A673 (cell line): ENCODE data around the gene MRTFA. TPM values are rescaled to one million over a fixed set of nuclear protein-coding genes. Genes with fewer than 3 reads are reported as not detected.

Source experiments
- BruUV-seq: library from RNA; stranded (reverse); fragments of 400-500 nt; replicated peaks from 2 replicates; lab custom pipeline; 2021; lab: Mats Ljungman, UMichigan
- CTCF ChIA-PET: fragments of 300-600 bp; sonication (Branson Sonifier 250); formaldehyde crosslinking; loops from one replicate; lab custom pipeline; 2022; ENCODE audit warnings: antibody characterized with exemption; lab: Charles Lee
- POLR2A ChIA-PET: fragments of 300-600 bp; sonication (Branson Sonifier 250); formaldehyde crosslinking; loops from one replicate; lab custom pipeline; 2022; ENCODE audit warnings: antibody characterized with exemption; ENCODE audit not compliant: low non-redundant PET; lab: Charles Lee
- DNase-seq: peaks from one replicate; pipeline ENCODE4 v3.0.0-alpha.2; 2015; ENCODE audit warnings: low spot score
- H3K27ac ChIP-seq: fragments of 200-600 bp; sonication (generic); 2 replicates; pipeline ENCODE4 v1.5.1; 2016; ENCODE audit warnings: mixed run types, low read depth, mild to moderate bottlenecking, mixed read lengths, antibody characterized with exemption, low read length; ENCODE audit not compliant: poor library complexity, severe bottlenecking
- H3K27me3 ChIP-seq: fragments of 200-600 bp; sonication (generic); replicated peaks from 2 replicates; pipeline ENCODE4 v1.6.1; 2017; ENCODE audit warnings: mixed run types, low read depth, mild to moderate bottlenecking, mixed read lengths, antibody characterized with exemption, low read length; ENCODE audit not compliant: insufficient read depth, poor library complexity
- H3K36me3 ChIP-seq: fragments of 200-600 bp; sonication (generic); 2 replicates; pipeline ENCODE4 v1.6.1; 2016; ENCODE audit warnings: mixed run types, mild to moderate bottlenecking, mixed read lengths, antibody characterized with exemption, low read length; ENCODE audit not compliant: insufficient read depth, poor library complexity, severe bottlenecking
- H3K4me1 ChIP-seq: fragments of 200-600 bp; sonication (generic); 2 replicates; pipeline ENCODE4 v1.6.1; 2017; ENCODE audit warnings: mixed run types, mild to moderate bottlenecking, mixed read lengths, antibody characterized with exemption, low read length; ENCODE audit not compliant: insufficient read depth, poor library complexity, severe bottlenecking
- H3K4me3 ChIP-seq: fragments of 200-600 bp; sonication (generic); 2 replicates; pipeline ENCODE4 v1.5.1; 2016; ENCODE audit warnings: low read depth, mixed run types, mild to moderate bottlenecking, mixed read lengths, low read length; ENCODE audit not compliant: poor library complexity, severe bottlenecking
- H3K9me3 ChIP-seq: fragments of 200-600 bp; sonication (generic); 2 replicates; pipeline ENCODE4 v1.6.1; 2016; ENCODE audit warnings: mixed run types, low read depth, mild to moderate bottlenecking, mixed read lengths, antibody characterized with exemption, low read length; ENCODE audit not compliant: poor library complexity, severe bottlenecking
- CTCF ChIP-seq: fragments of 300-800, 200-600 bp; sonication (generic); conservative IDR thresholded peaks from 2 replicates; pipeline ENCODE4 v1.5.1; 2017; ENCODE audit warnings: low read depth, mild to moderate bottlenecking, antibody characterized with exemption, low read length, moderate library complexity, mixed read lengths
- EZH2 ChIP-seq: fragments of 200-600 bp; sonication (generic); IDR thresholded peaks from 2 replicates; pipeline ENCODE4 v1.6.1; 2017; ENCODE audit warnings: borderline replicate concordance, low read depth, mild to moderate bottlenecking, mixed read lengths, antibody characterized with exemption, low read length; ENCODE audit not compliant: poor library complexity, severe bottlenecking
- intact Hi-C: fragments of 100-400 bp; cut with micrococcal nuclease; formaldehyde crosslinking; loops from one replicate; pipeline ENCODE4 v1.10.0; 2022; ENCODE audit not compliant: unreplicated experiment
- total RNA-seq: library from RNA; stranded (reverse); gene quantifications from 2 replicates; pipeline ENCODE4 v1.2.3, GENCODE V29; 2021

The MRTFA gene
- total RNA-seq, 1 experiment from 2014 or later = 35.8 TPM

GRCh38 chr22:40642316-40642715, 5.8 kb upstream of the MRTFA start:
- Histone ChIP-seq H3K9me3 (no peaks in the 10 kb centered on the region), H3K4me3 (no peak overlapping the region), H3K4me1 (no peaks in the 10 kb centered on the region), H3K36me3 (no peaks in the 10 kb centered on the region), H3K27ac (no peak overlapping the region), H3K27me3 (no peaks in the 10 kb centered on the region)
- no TSS peak for BruUV-seq
- TF ChIP-seq EZH2 (no peak), CTCF (no peak)
- DNase-seq = no peak
- intact Hi-C loops = no loop called here
- POLR2A ChIA-PET = interaction anchor here (0.6 kb wide), 1 partner anchor 224 kb away, joined by 8 read pairs; no protein-coding TSS in a partner anchor
- CTCF ChIA-PET = no interaction called here

GRCh38 chr22:40641269-40641668, 4.8 kb upstream of the MRTFA start:
- H3K4me3 ChIP-seq = no peak overlapping the region
- CTCF ChIA-PET = interaction anchor here (0.6 kb wide), 1 partner anchor 1474 kb away, joined by 6 read pairs; no protein-coding TSS in a partner anchor
- no peaks in the 10 kb centered on the region for H3K27me3 ChIP-seq
- no peak for TF ChIP-seq EZH2
- TF ChIP-seq CTCF = no peak
- POLR2A ChIA-PET = interaction anchor here (0.7 kb wide), 1 partner anchor 10 kb away, joined by 3 read pairs; no protein-coding TSS in a partner anchor
- intact Hi-C loops = no loop called here
- no peaks in the 10 kb centered on the region for H3K9me3 ChIP-seq
- H3K4me1 ChIP-seq = no peaks in the 10 kb centered on the region
- no peaks in the 10 kb centered on the region for H3K36me3 ChIP-seq
- DNase-seq = no peak
- no TSS peak for BruUV-seq
- no peak overlapping the region for H3K27ac ChIP-seq

DNA sequence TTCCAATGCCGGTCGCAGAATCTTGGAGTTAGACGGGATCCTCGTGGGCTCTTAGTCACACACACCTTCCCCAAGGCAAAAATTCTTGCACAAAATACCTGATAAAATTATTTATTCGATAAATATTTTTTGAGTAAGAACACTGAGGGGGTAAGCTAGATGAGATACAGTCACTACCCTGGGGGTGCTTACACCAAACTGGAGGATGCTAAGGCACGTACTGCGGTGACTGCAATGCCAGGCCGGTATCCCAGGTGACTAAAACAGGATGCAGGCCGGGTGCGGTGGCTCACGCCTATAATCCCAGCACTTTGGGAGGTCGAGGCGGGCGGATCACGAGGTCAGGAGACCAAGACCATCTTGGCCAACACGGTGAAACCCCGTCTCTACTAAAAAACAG, 1.7 kb upstream of the MRTFA start:
- BruUV-seq = no TSS peak
- ChIA-PET POLR2A (no interaction called here), CTCF (no interaction called here)
- DNase-seq = no peak
- intact Hi-C loops = loop anchor here (5.0 kb wide), 1 partner anchor 106 kb away; no protein-coding TSS in a partner anchor
- TF ChIP-seq CTCF (no peak), EZH2 (no peak)
- H3K27ac ChIP-seq = no peak overlapping the region
- no peaks in the 10 kb centered on the region for H3K27me3 ChIP-seq
- H3K9me3 ChIP-seq = no peaks in the 10 kb centered on the region
- H3K4me3 ChIP-seq = no peak overlapping the region
- H3K4me1 ChIP-seq = peaks cover 9% of the 10 kb centered on the region
- H3K36me3 ChIP-seq = no peaks in the 10 kb centered on the region
